ENCODE measurements around the gene KLK14.

The KLK14 gene, protein sequence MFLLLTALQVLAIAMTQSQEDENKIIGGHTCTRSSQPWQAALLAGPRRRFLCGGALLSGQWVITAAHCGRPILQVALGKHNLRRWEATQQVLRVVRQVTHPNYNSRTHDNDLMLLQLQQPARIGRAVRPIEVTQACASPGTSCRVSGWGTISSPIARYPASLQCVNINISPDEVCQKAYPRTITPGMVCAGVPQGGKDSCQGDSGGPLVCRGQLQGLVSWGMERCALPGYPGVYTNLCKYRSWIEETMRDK

DNA sequence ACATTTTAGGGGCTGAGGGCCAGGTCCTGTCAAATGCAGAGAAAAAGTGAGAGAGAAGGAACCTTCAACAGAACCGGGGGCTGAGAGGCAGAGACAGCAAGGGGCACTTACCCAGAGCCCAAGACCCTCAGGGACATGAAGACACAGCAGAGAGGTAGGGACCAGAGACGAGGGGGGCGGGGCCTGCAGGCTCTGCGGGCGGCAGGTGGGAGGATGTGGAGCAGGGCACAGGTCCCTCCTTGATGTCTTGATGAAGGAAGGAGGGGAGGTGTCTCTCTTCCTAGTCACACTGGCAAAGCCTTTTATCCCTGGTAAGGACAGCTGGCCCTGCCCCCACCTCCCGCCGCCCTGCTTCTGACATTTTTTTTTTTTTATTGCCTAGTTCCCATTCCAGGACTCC lies at the start of gene KLK14:
Gene KLK14 (minus strand): TSS at position 277 of the 400 bp plus-strand sequence. CDS start 273 bp downstream, at position 4.
- H3K36me3 ChIP-seq (replicated peaks), result no peaks in the 10 kb centered on the region
- in situ Hi-C loops (cut with HindIII; ENCODE audit: low pct_ligation_motif_present, low sequenced_read_pairs), result no loop called here
- TF ChIP-seq, protein P1, sequence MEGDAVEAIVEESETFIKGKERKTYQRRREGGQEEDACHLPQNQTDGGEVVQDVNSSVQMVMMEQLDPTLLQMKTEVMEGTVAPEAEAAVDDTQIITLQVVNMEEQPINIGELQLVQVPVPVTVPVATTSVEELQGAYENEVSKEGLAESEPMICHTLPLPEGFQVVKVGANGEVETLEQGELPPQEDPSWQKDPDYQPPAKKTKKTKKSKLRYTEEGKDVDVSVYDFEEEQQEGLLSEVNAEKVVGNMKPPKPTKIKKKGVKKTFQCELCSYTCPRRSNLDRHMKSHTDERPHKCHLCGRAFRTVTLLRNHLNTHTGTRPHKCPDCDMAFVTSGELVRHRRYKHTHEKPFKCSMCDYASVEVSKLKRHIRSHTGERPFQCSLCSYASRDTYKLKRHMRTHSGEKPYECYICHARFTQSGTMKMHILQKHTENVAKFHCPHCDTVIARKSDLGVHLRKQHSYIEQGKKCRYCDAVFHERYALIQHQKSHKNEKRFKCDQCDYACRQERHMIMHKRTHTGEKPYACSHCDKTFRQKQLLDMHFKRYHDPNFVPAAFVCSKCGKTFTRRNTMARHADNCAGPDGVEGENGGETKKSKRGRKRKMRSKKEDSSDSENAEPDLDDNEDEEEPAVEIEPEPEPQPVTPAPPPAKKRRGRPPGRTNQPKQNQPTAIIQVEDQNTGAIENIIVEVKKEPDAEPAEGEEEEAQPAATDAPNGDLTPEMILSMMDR (IDR thresholded peaks at IDR 0.05; ENCODE audit: low read depth, low read length, missing control alignments), result no peak
- no peak within 1 kb of the TSS for H3K27ac ChIP-seq
- DNase-seq, result no peak
- H3K27me3 ChIP-seq (replicated peaks), result no peaks in the 10 kb centered on the region
- H3K4me3 ChIP-seq (ENCODE audit: low read depth, low read length), result no peak within 1 kb of the TSS

DNA sequence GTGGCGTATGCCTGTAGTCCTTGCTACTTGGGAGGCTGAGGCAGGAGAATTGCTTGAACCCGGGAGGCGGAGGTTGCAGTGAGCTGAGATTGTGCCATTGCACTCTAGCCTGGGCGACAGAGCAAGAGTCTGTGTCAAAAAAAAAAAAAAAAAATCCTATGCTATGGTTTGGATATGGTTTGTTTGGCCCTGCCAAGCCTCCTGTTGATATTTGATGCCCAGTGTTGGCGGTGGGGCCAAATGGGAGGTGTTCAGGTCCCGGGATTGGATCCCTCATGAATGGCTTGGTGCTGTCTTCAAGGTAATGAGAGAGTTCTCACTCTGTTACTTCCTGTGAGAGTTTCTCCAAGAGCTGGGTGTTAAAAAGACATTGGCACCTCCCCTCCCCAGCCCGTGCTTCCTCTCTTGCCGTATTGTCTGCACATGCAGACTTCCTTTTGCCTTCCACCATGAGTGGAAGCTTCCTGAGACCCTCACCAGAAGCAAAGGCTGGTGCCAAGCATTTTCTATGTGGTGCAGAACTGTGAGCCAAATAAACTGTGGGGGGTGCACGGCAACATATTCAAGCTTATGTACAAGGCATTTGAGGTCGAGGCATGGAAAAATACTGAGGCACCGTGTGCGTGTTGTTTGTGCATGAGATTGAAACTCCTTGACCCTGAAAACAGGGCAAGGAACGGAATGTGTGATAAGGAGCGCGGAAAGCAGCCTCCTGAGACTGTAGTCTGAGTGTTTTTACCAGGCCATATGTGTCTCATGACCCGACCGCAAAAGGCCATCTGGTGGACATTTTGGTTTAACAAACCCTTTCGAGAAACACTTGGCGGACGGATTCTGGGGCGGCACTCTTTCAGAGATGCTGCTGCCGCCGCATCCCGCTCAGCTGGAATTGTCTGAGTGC lies 49.3 kb upstream of the KLK14 start:
- Histone ChIP-seq H3K27me3 (replicated peaks) (no peaks in the 10 kb centered on the region), H3K27ac (peak overlapping the region; percentile 7), H3K36me3 (replicated peaks) (no peaks in the 10 kb centered on the region), H3K4me3 (ENCODE audit: low read depth, low read length) (no peak overlapping the region)
- in situ Hi-C loops (cut with HindIII; ENCODE audit: low pct_ligation_motif_present, low sequenced_read_pairs), result no loop called here
- TF ChIP-seq, protein P1 (IDR thresholded peaks at IDR 0.05; ENCODE audit: low read depth, low read length, missing control alignments), result peak; percentile 9
- DNase-seq, result peak; percentile 79

DNA sequence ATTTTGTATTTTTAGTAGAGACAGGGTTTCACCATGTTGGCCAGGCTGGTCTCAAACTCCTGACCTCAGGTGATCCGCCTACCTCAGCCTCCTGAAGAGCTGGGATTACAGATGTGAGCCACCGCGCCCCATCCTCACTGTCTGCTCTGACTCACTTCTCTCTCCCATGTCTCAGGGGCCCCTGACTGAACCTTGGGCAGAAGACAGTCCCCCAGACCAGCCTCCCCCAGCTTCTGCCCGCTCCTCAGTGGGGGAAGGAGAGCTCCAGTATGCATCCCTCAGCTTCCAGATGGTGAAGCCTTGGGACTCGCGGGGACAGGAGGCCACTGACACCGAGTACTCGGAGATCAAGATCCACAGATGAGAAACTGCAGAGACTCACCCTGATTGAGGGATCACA lies 47.0 kb upstream of the KLK14 start:
- Histone ChIP-seq H3K27ac (no peak overlapping the region), H3K36me3 (replicated peaks) (no peaks in the 10 kb centered on the region), H3K4me3 (ENCODE audit: low read depth, low read length) (no peak overlapping the region), H3K27me3 (replicated peaks) (no peaks in the 10 kb centered on the region)
- DNase-seq, result no peak
- TF ChIP-seq, protein P1 (IDR thresholded peaks at IDR 0.05; ENCODE audit: low read depth, low read length, missing control alignments), result no peak
- in situ Hi-C loops (cut with HindIII; ENCODE audit: low pct_ligation_motif_present, low sequenced_read_pairs), result no loop called here

DNA sequence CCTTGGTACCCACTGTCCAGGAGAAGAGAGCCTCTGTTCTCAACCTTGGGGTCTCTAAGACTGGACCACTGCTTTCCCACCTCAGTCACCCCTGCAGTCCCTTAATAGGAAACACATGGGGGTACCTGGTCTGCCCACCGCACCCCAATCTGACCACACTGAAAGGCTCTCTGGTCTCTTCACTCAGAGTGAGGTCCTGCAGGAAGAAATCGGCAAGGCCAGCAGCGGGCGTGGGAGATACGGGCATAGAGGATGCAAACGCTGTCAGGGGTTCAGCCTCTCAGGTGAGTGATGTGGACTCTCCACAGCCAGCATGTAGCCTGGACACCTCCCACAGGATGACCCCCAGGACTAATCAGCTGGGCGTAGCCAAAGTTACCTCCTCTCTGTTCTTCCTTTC lies 45.5 kb upstream of the KLK14 start:
- peak overlapping the region; percentile 26 for H3K27ac ChIP-seq
- no peak overlapping the region for H3K4me3 ChIP-seq (ENCODE audit: low read depth, low read length)
- H3K36me3 ChIP-seq (replicated peaks), result no peaks in the 10 kb centered on the region
- in situ Hi-C loops (cut with HindIII; ENCODE audit: low pct_ligation_motif_present, low sequenced_read_pairs), result no loop called here
- no peak for DNase-seq
- TF ChIP-seq, protein P1 (IDR thresholded peaks at IDR 0.05; ENCODE audit: low read depth, low read length, missing control alignments), result no peak
- H3K27me3 ChIP-seq (replicated peaks), result no peaks in the 10 kb centered on the region

DNA sequence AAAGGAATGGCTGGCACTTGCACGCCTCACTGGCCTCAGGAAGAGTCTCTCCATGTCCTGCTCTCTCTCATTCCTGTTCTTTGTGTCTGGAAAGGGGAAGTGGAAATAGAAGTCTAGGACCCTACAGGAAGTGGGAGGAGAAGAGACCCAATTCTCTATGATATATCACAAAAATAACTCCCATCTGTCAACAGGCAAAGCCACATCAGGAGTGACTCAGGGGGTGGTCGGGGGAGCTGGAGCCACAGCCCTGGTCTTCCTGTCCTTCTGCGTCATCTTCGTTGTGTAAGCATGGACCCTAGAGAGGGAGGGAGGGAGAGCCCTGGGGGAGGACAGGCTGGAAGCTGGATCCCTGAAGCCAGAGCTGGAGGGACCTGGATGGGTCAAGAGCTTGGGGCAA lies 45.1 kb upstream of the KLK14 start:
- H3K27ac ChIP-seq, result no peak overlapping the region
- TF ChIP-seq, protein P1 (IDR thresholded peaks at IDR 0.05; ENCODE audit: low read depth, low read length, missing control alignments), result no peak
- in situ Hi-C loops (cut with HindIII; ENCODE audit: low pct_ligation_motif_present, low sequenced_read_pairs), result no loop called here
- H3K27me3 ChIP-seq (replicated peaks), result no peaks in the 10 kb centered on the region
- H3K4me3 ChIP-seq (ENCODE audit: low read depth, low read length), result no peak overlapping the region
- peak; percentile 76 for DNase-seq
- H3K36me3 ChIP-seq (replicated peaks), result no peaks in the 10 kb centered on the region
